Body of pancreas (tissue), 4 donors: Measurements from ENCODE around the gene PPP3R1.

ENCODE experiments used
- CTCF ChIP-seq, 7 experiments: fragments of 450-650 bp in 4 of 7; fragments of 200-600 bp in 3 of 7; sonication (generic) in 3 of 7; IDR thresholded peaks; one replicate each; pipeline ENCODE4 v1.5.1; 2016 to 2019; ENCODE audit warnings: antibody characterized with exemption in 7 of 7
- POLR2A ChIP-seq, 3 donors: fragments of 450-650 bp; IDR thresholded peaks; one replicate each; pipeline ENCODE4 v1.6.1; 2016; ENCODE audit warnings: antibody characterized with exemption in 3 of 3, mild to moderate bottlenecking in 2 of 3

- TF ChIP-seq CTCF (IDR thresholded peaks at IDR 0.05) (no peak), POLR2A (IDR thresholded peaks at IDR 0.05) (no peak)
Observed at GRCh38 chr2:68156419-68156818, 95.9 kb downstream of the PPP3R1 start.
